Fibroblast of lung (primary cell): ENCODE results near the gene SSB. TPM values are rescaled to one million over a fixed set of nuclear protein-coding genes. Genes with fewer than 3 reads are reported as not detected.

Source experiments
- DNase-seq, 2 donors: peaks; one replicate each; pipeline versions ENCODE4 v3.0.0 to v3.0.0-alpha.2; 2010; ENCODE audit warnings: low read depth in 2 of 2
- H2AFZ ChIP-seq: 2 replicates; pipeline ENCODE4 v1.5.1; 2012; ENCODE audit warnings: low read length, control low read depth, inconsistent platforms
- H3K27ac ChIP-seq: 2 replicates; pipeline ENCODE4 v1.5.1; 2011; ENCODE audit warnings: low read length, control low read depth; ENCODE audit not compliant: insufficient read depth
- H3K27me3 ChIP-seq: 2 replicates; pipeline ENCODE4 v1.5.1; 2011; ENCODE audit warnings: mild to moderate bottlenecking, low read length; ENCODE audit not compliant: control insufficient read depth, insufficient read depth
- H3K36me3 ChIP-seq: 2 replicates; pipeline ENCODE4 v1.5.1; 2011; ENCODE audit warnings: low read length; ENCODE audit not compliant: control insufficient read depth, insufficient read depth
- H3K4me1 ChIP-seq: 2 replicates; pipeline ENCODE4 v1.5.1; 2011; ENCODE audit warnings: low read length; ENCODE audit not compliant: control insufficient read depth, insufficient read depth; ENCODE audit errors: extremely low read depth
- H3K4me2 ChIP-seq: 2 replicates; pipeline ENCODE4 v1.5.1; 2011; ENCODE audit warnings: low read length, control low read depth; ENCODE audit not compliant: insufficient read depth; ENCODE audit errors: extremely low read depth
- H3K4me3 ChIP-seq, 4 experiments: fragments of 200-600 bp in 1 of 4; sonication (generic) in 1 of 4; replicated peaks in 1 of 4; 2 replicates each; pipeline ENCODE4 v1.5.1; 2011 to 2016; ENCODE audit warnings: low read length in 4 of 4, low read depth in 3 of 4, mild to moderate bottlenecking in 3 of 4, control low read depth in 2 of 4, inconsistent platforms in 1 of 4, mixed read lengths in 1 of 4; ENCODE audit not compliant: insufficient read depth in 1 of 4; ENCODE audit errors: control extremely low read depth in 1 of 4
- H3K79me2 ChIP-seq: 2 replicates; pipeline ENCODE4 v1.5.1; 2012; ENCODE audit warnings: mild to moderate bottlenecking, low read length, inconsistent platforms; ENCODE audit not compliant: control insufficient read depth, insufficient read depth
- H3K9ac ChIP-seq: 2 replicates; pipeline ENCODE4 v1.5.1; 2011; ENCODE audit warnings: mild to moderate bottlenecking, low read length, control low read depth; ENCODE audit not compliant: insufficient read depth
- H3K9me3 ChIP-seq: 2 replicates; pipeline ENCODE4 v1.5.1; 2012; ENCODE audit warnings: low read depth, low read length; ENCODE audit not compliant: control insufficient read depth, insufficient read depth
- H4K20me1 ChIP-seq: 2 replicates; pipeline ENCODE4 v1.5.1; 2011; ENCODE audit warnings: low read length; ENCODE audit not compliant: control insufficient read depth, insufficient read depth; ENCODE audit errors: extremely low read depth
- CTCF ChIP-seq, 2 donors: IDR thresholded peaks in 1 of 2; conservative IDR thresholded peaks in 1 of 2; 1 replicate in 1 of 2; 2 replicates in 1 of 2; pipeline ENCODE4 v1.5.1; 2011 to 2012; ENCODE audit warnings: low read length in 2 of 2, control low read depth in 1 of 2, inconsistent platforms in 1 of 2, low read depth in 1 of 2, mild to moderate bottlenecking in 1 of 2
- EZH2 ChIP-seq: IDR thresholded peaks from 2 replicates; pipeline ENCODE4 v1.5.1; 2012; ENCODE audit warnings: low read length, control low read depth, mild to moderate bottlenecking; ENCODE audit errors: missing control alignments
- polyA plus RNA-seq, 2 donors: library from polyadenylated mRNA; depleted of rRNA in 1 of 2; stranded (reverse) in 1 of 2; unstranded in 1 of 2; fragments of >200 nt; gene quantifications; 2 replicates each; pipeline ENCODE4 v1.2.1, GENCODE V29; 2011 to 2012; ENCODE audit warnings: missing spikeins in 1 of 2
- total RNA-seq: library from RNA; depleted of rRNA; stranded (reverse); fragments of >200 nt; gene quantifications from 2 replicates; pipeline ENCODE4 v1.2.1, GENCODE V29; 2014

Gene SSB
- total and polyA plus RNA-seq, 2 donors (not counting 1 experiment from before 2014, with no cell fraction given), result 83.6 to 138 TPM

- no peaks in the 10 kb centered on the region for H3K36me3 ChIP-seq
- H2AFZ ChIP-seq, result no peak overlapping the region
- peaks cover 19% of the 10 kb centered on the region for H3K79me2 ChIP-seq
- H3K4me1 ChIP-seq, result no peaks in the 10 kb centered on the region
- H3K27me3 ChIP-seq, result no peaks in the 10 kb centered on the region
- H4K20me1 ChIP-seq, result no peaks in the 10 kb centered on the region
- H3K4me3 ChIP-seq, result peak overlapping the region in 2 of 4 experiments; percentile 11 to 91
- TF ChIP-seq CTCF (conservative IDR thresholded peaks at IDR 0.05 in 1 of 2, IDR thresholded peaks at IDR 0.05 in 1 of 2; ENCODE audit: low read depth in 1 of 2, low read length in 2 of 2) (no peak), EZH2 (no peak)
- DNase-seq, result no peak
- H3K4me2 ChIP-seq, result no peak overlapping the region
- H3K9me3 ChIP-seq, result no peaks in the 10 kb centered on the region
- H3K27ac ChIP-seq, result no peak overlapping the region
- no peak overlapping the region for H3K9ac ChIP-seq
Observed at GRCh38 chr2:169822785-169823392, 24.2 kb downstream of the SSB start.

- no peak for TF ChIP-seq EZH2
- TF ChIP-seq CTCF (conservative IDR thresholded peaks at IDR 0.05 in 1 of 2, IDR thresholded peaks at IDR 0.05 in 1 of 2; ENCODE audit: low read depth in 1 of 2, low read length in 2 of 2), result no peak
- Histone ChIP-seq H3K79me2 (peaks cover 30% of the 10 kb centered on the region), H2AFZ (no peak overlapping the region), H3K36me3 (no peaks in the 10 kb centered on the region), H3K27ac (peak overlapping the region; percentile 76), H3K9ac (no peak overlapping the region), H3K4me2 (peak overlapping the region; percentile 59), H4K20me1 (no peaks in the 10 kb centered on the region), H3K4me3 (peak overlapping the region; percentile 81 to 91 (median 88)), H3K27me3 (no peaks in the 10 kb centered on the region), H3K4me1 (no peaks in the 10 kb centered on the region), H3K9me3 (no peaks in the 10 kb centered on the region)
- no peak for DNase-seq
Observed at GRCh38 chr2:169823996-169824372, 25.3 kb downstream of the SSB start.

- Histone ChIP-seq H3K4me1 (no peaks in the 10 kb centered on the region), H3K9me3 (no peaks in the 10 kb centered on the region), H3K27me3 (no peaks in the 10 kb centered on the region), H3K27ac (peak within 1 kb of the TSS; percentile 76), H3K9ac (peak within 1 kb of the TSS; percentile 73), H4K20me1 (no peaks in the 10 kb centered on the region), H3K4me3 (peak within 1 kb of the TSS; percentile 81 to 91 (median 88)), H3K4me2 (peak within 1 kb of the TSS; percentile 78), H3K36me3 (no peaks in the 10 kb centered on the region), H3K79me2 (peaks cover 36% of the 10 kb centered on the region), H2AFZ (peak within 1 kb of the TSS; percentile 96)
- DNase-seq, result peak; percentile 70 to 78
- TF ChIP-seq CTCF (conservative IDR thresholded peaks at IDR 0.05 in 1 of 2, IDR thresholded peaks at IDR 0.05 in 1 of 2; ENCODE audit: low read depth in 1 of 2, low read length in 2 of 2) (peak; percentile 67 to 85), EZH2 (no peak)
Observed at GRCh38 chr2:169824373-169825333, 26.0 kb downstream of the SSB start, which contains the start of gene METTL5. METTL5 (minus strand) TSS chr2:169824905; CDS start chr2:169824597, 308 bp downstream.
